A549 (cell line): ENCODE measurements around the gene RAD51. TPM values are rescaled to one million over a fixed set of nuclear protein-coding genes. Genes with fewer than 3 reads are reported as not detected.
"Not testable (repeated sequence)": the region's sequence is repeated elsewhere in the genome, so short reads cannot be mapped to it uniquely, and the experiment has no call there.

Source experiments
- ATAC-seq, 2 experiments: fragments of 200-7000 bp in 1 of 2; fragments of >200 bp in 1 of 2; cut with Nextera tagmentation in 1 of 2; cut with Tn5 transposase in 1 of 2; 3 replicates each; pipeline versions ENCODE4 v1.8.0 to v1.9.1; 2018 to 2020; ENCODE audit warnings: mild to moderate bottlenecking in 1 of 2, moderate library complexity in 1 of 2
- CTCF ChIA-PET: fragments of 300-600 bp; sonication (Branson Sonifier 250); formaldehyde crosslinking; extraction: SDS; loops from one replicate; lab custom pipeline; 2021; ENCODE audit warnings: antibody characterized with exemption, inconsistent platforms; lab: Yijun Ruan, JAX
- POLR2A ChIA-PET: fragments of 350-600 bp; formaldehyde crosslinking; extraction: SDS; loops from one replicate; lab custom pipeline; 2021; ENCODE audit warnings: antibody characterized with exemption, inconsistent platforms; lab: Yijun Ruan, JAX
- DNase-seq, 2 experiments: peaks; one replicate each; pipeline versions ENCODE4 v3.0.0 to v3.0.0-alpha.2; 2011 to 2016; ENCODE audit warnings: low read depth in 1 of 2, low spot score in 1 of 2
- FAIRE-seq: peaks from 2 replicates; lab custom pipeline; 2011; peaks lifted over from hg19 to GRCh38; lab: Jason Lieb, UNC
- H3K27ac ChIP-seq, 2 experiments: fragments of >200 bp; sonication (Bioruptor Twin); formaldehyde crosslinking; 3 replicates each; pipeline ENCODE4 v1.5.1; 2016 to 2017
- H3K4me1 ChIP-seq: fragments of >200 bp; sonication (Bioruptor Twin); formaldehyde crosslinking; 3 replicates; pipeline ENCODE4 v1.6.1; 2016
- H3K4me2 ChIP-seq: fragments of >200 bp; sonication (Bioruptor Twin); formaldehyde crosslinking; 3 replicates; pipeline ENCODE4 v1.6.1; 2016
- H3K4me3 ChIP-seq: fragments of >200 bp; sonication (Bioruptor Twin); formaldehyde crosslinking; 3 replicates; pipeline ENCODE4 v1.5.1; 2016
- H3K9me3 ChIP-seq: fragments of >200 bp; sonication (Bioruptor Twin); formaldehyde crosslinking; 3 replicates; pipeline ENCODE4 v1.6.1; 2016
- CBX2 ChIP-seq: fragments of 200-600 bp; sonication (generic); IDR thresholded peaks from 2 replicates; pipeline ENCODE4 v1.6.1; 2016; ENCODE audit warnings: low read depth, mild to moderate bottlenecking, borderline replicate concordance
- CHD2 ChIP-seq: fragments of 150-350 bp; IDR thresholded peaks from 2 replicates; pipeline ENCODE4 v1.6.1; 2014; ENCODE audit warnings: low read length; ENCODE audit not compliant: partially characterized antibody
- CTCF ChIP-seq: fragments of >200 bp; sonication (Bioruptor Twin); formaldehyde crosslinking; IDR thresholded peaks from 3 replicates; pipeline ENCODE4 v1.5.1; 2016
- EHF ChIP-seq: fragments of 250-450 bp; sonication (Bioruptor Pico); IDR thresholded peaks from 2 replicates; pipeline ENCODE4 v1.5.0; 2020; ENCODE audit warnings: mild to moderate bottlenecking
- EHMT2 ChIP-seq: fragments of 200-600 bp; sonication (generic); IDR thresholded peaks from 2 replicates; pipeline ENCODE4 v1.6.1; 2016; ENCODE audit warnings: antibody characterized with exemption, low read depth, mild to moderate bottlenecking, moderate library complexity
- FOSB ChIP-seq: fragments of 250-450 bp; sonication (Bioruptor Pico); IDR thresholded peaks from 2 replicates; pipeline ENCODE4 v1.5.0; 2020; ENCODE audit warnings: mild to moderate bottlenecking, moderate library complexity
- GATA3 ChIP-seq: IDR thresholded peaks from 2 replicates; pipeline ENCODE4 v1.6.1; 2012; ENCODE audit warnings: borderline replicate concordance
- HES2 ChIP-seq: fragments of >200 bp; sonication (Bioruptor Twin); formaldehyde crosslinking; IDR thresholded peaks from 2 replicates; pipeline ENCODE4 v1.6.1; 2016
- MAFK ChIP-seq: fragments of 450-650 bp; IDR thresholded peaks from 2 replicates; pipeline ENCODE4 v1.6.1; 2014; ENCODE audit not compliant: partially characterized antibody
- MAZ ChIP-seq: fragments of 150-350 bp; IDR thresholded peaks from 2 replicates; pipeline ENCODE4 v1.6.1; 2014; ENCODE audit warnings: antibody characterized with exemption, low read depth, low read length, borderline replicate concordance
- NPAS2 ChIP-seq: fragments of 250-450 bp; sonication (Bioruptor Pico); IDR thresholded peaks from 2 replicates; pipeline ENCODE4 v1.8.0; 2022; ENCODE audit warnings: mild to moderate bottlenecking, moderate library complexity, borderline replicate concordance
- PBX3 ChIP-seq: IDR thresholded peaks from 2 replicates; pipeline ENCODE4 v1.6.1; 2012
- PHF8 ChIP-seq: fragments of 200-600 bp; sonication (generic); IDR thresholded peaks from 2 replicates; pipeline ENCODE4 v1.6.1; 2016; ENCODE audit warnings: low read depth, mild to moderate bottlenecking, antibody characterized with exemption, moderate library complexity, borderline replicate concordance
- POLR2A ChIP-seq: IDR thresholded peaks from 2 replicates; pipeline ENCODE4 v1.6.1; 2012; ENCODE audit warnings: mild to moderate bottlenecking, low read length
- POLR2AphosphoS2 ChIP-seq: conservative IDR thresholded peaks from 2 replicates; pipeline ENCODE4 v1.6.1; 2012; ENCODE audit warnings: low read length, improper control_type of control experiment, inconsistent platforms
- RCOR1 ChIP-seq: fragments of 150-350 bp; IDR thresholded peaks from 2 replicates; pipeline ENCODE4 v1.6.1; 2014; ENCODE audit warnings: antibody characterized with exemption, low read length, low read depth
- RFX5 ChIP-seq: fragments of 450-650 bp; IDR thresholded peaks from 2 replicates; pipeline ENCODE4 v1.7.1; 2014; ENCODE audit warnings: antibody characterized with exemption, mild to moderate bottlenecking, moderate library complexity
- SMC3 ChIP-seq: fragments of >200 bp; sonication (Bioruptor Twin); formaldehyde crosslinking; IDR thresholded peaks from 3 replicates; pipeline ENCODE4 v1.6.1; 2018; ENCODE audit warnings: inconsistent platforms
- USF2 ChIP-seq: fragments of 450-650 bp; IDR thresholded peaks from 2 replicates; pipeline ENCODE4 v1.6.1; 2014; ENCODE audit warnings: antibody characterized with exemption
- ZC3H11A ChIP-seq: fragments of 450-650 bp; IDR thresholded peaks from 2 replicates; pipeline ENCODE4 v1.6.1; 2014; ENCODE audit warnings: antibody characterized with exemption, mild to moderate bottlenecking
- WGBS: methylation state at CpG from one replicate; pipeline ENCODE4 v1.1.6; 2017; ENCODE audit errors: missing lambda C conversion rate; 5-methylcytosine and 5-hydroxymethylcytosine counted together
- polyA plus RNA-seq, 4 experiments: library from polyadenylated mRNA; depleted of rRNA in 3 of 4; stranded (reverse); fragments of >200 nt; fragmentation: RNase III in 1 of 4; extraction: RNeasy Plus Mini Kit Qiagen cat#74134 plus additional on column Dnase treatment in 1 of 4; gene quantifications; 2 replicates in 3 of 4; 3 replicates in 1 of 4; pipeline ENCODE4 v1.2.3, GENCODE V29; 2011 to 2017

RAD51 gene
- polyA plus RNA-seq, 2 of the 4 experiments (the other 2 are of a cell fraction) = 12.9 to 14.4 TPM

GRCh38 chr15:40680151-40680550, 14.8 kb upstream of the RAD51 start:
- Histone ChIP-seq H3K9me3 (no peaks in the 10 kb centered on the region), H3K4me1 (no peaks in the 10 kb centered on the region), H3K4me3 (no peak overlapping the region), H3K4me2 (no peak overlapping the region), H3K27ac (no peak overlapping the region)
- DNase-seq (no peak), ATAC-seq (no peak), FAIRE-seq (no peak)
- TF ChIP-seq EHMT2 (no peak), CTCF (no peak), MAFK (no peak), GATA3 (no peak), SMC3 (no peak), RFX5 (no peak), NPAS2 (no peak), USF2 (no peak), ZC3H11A (no peak), POLR2A (no peak), PBX3 (no peak), POLR2AphosphoS2 (no peak), PHF8 (no peak), HES2 (no peak), CBX2 (no peak), CHD2 (no peak), FOSB (CRISPR knock-in tag) (no peak), MAZ (no peak), RCOR1 (no peak)
- 85% methylated on average over 1 of the region's 1 CpG for WGBS
- POLR2A ChIA-PET = no interaction called here
- CTCF ChIA-PET = interaction anchor here (0.9 to 3.5 kb wide), 7 partner anchors 14 to 212 kb away, joined by 3 to 19 read pairs (median 5); partner anchors contain the start of genes PPP1R14D and RAD51

- FAIRE-seq, H3K4me1 ChIP-seq, H3K9me3 ChIP-seq, DNase-seq, POLR2A ChIA-PET, H3K4me3 ChIP-seq, ATAC-seq, H3K27ac ChIP-seq, H3K4me2 ChIP-seq: not testable (repeated sequence)
- CTCF ChIA-PET = interaction anchor here (0.9 to 3.5 kb wide), 3 partner anchors 14 to 211 kb away, joined by 3 to 15 read pairs (median 5); partner anchors contain the start of gene RAD51
- WGBS = 83% methylated on average over 1 of the region's 1 CpG
These were observed 14.0 kb upstream of the RAD51 start for GRCh38 chr15:40680959-40681358.

GRCh38 chr15:40684381-40684780, 10.6 kb upstream of the RAD51 start:
- Histone ChIP-seq H3K27ac (no peak overlapping the region), H3K9me3 (no peaks in the 10 kb centered on the region), H3K4me2 (no peak overlapping the region), H3K4me1 (no peaks in the 10 kb centered on the region), H3K4me3 (no peak overlapping the region)
- ChIA-PET POLR2A (no interaction called here), CTCF (interaction anchor here (0.6 to 1.0 kb wide), 3 partner anchors 10 to 593 kb away, joined by 3 read pairs; no protein-coding TSS in a partner anchor)
- no peak for DNase-seq
- no peak for FAIRE-seq
- no peak for ATAC-seq
- TF ChIP-seq EHF (CRISPR knock-in tag) = no peak
- TF ChIP-seq CTCF = no peak
